Adrenal gland (tissue), 12 donors: ENCODE results near the gene SFXN5. TPM values are rescaled to one million over a fixed set of nuclear protein-coding genes. Genes with fewer than 3 reads are reported as not detected.

Experiments used
- DNase-seq, 7 donors: peaks; one replicate each; pipeline ENCODE4 v3.0.0-alpha.2; 2019 to 2020
- H3K27ac ChIP-seq, 5 donors: fragments of 200-600 bp; sonication (generic) in 4 of 5; 1 replicate in 3 of 5; 2 replicates in 2 of 5; pipeline versions ENCODE4 v1.5.1 to v1.8.0; 2016 to 2020; ENCODE audit warnings: mild to moderate bottlenecking in 1 of 5
- H3K27me3 ChIP-seq: fragments of 200-600 bp; 2 replicates; pipeline ENCODE4 v1.8.0; 2021
- H3K36me3 ChIP-seq, 2 donors: fragments of 200-600 bp; replicated peaks in 1 of 2; 1 replicate in 1 of 2; 2 replicates in 1 of 2; pipeline versions ENCODE4 v1.5.1 to v1.8.0; 2018 to 2022
- H3K4me1 ChIP-seq, 2 donors: fragments of 200-600 bp; replicated peaks in 1 of 2; 1 replicate in 1 of 2; 2 replicates in 1 of 2; pipeline versions ENCODE4 v1.5.1 to v1.8.0; 2018 to 2021
- H3K4me3 ChIP-seq, 4 donors: fragments of 200-600 bp; sonication (generic) in 3 of 4; one replicate each; pipeline ENCODE4 v1.5.1; 2016 to 2018
- H3K9me3 ChIP-seq, 3 donors: fragments of 200-600 bp; sonication (generic) in 1 of 3; replicated peaks in 1 of 3; 1 replicate in 2 of 3; 2 replicates in 1 of 3; pipeline versions ENCODE4 v1.5.1 to v1.8.0; 2016 to 2021
- POLR2A ChIP-seq, 2 donors: fragments of 450-650 bp; IDR thresholded peaks; one replicate each; pipeline ENCODE4 v1.6.1; 2017; ENCODE audit warnings: antibody characterized with exemption in 2 of 2, mild to moderate bottlenecking in 2 of 2, moderate library complexity in 1 of 2
- WGBS, 4 donors: extraction: QIAGEN DNeasy Blood & Tissue Kit in 2 of 4; methylation state at CpG; one replicate each; pipeline versions ENCODE4 v1.1.5 to v1.1.7; 2013 to 2017; 5-methylcytosine and 5-hydroxymethylcytosine counted together
- intact Hi-C, 2 donors: fragments of 100-400 bp; cut with DNase I; formaldehyde crosslinking; loops; one replicate each; pipeline versions ENCODE4 v1.14.1 to v1.15.0; 2022 to 2023
- polyA plus RNA-seq, 3 donors: library from polyadenylated mRNA; stranded (reverse); fragments of 200-250 nt in 2 of 3; fragments of 350-450 nt in 1 of 3; fragmentation: Illumina TruSeq in 1 of 3; extraction: RNeasy Lipid Tissue Mini Kit (QIAGEN cat#74804) in 1 of 3; gene quantifications; one replicate each; pipeline ENCODE4 v1.2.3, GENCODE V29; 2013 to 2014
- total RNA-seq, 9 donors: library from RNA; depleted of rRNA in 4 of 9; stranded (reverse); fragments of >200 nt in 4 of 9; fragments of 120-200 nt in 1 of 9; fragmentation: NEBNext Ultra II Directional in 1 of 9; extraction: Animal tissue kit (Norgen Biotek cat#: 25700) in 1 of 9; gene quantifications; one replicate each; pipeline versions ENCODE4 v1.1.0 to v1.2.4, GENCODE V29; 2013 to 2023
- TF ChIP-seq, protein P1 (sequence below), 6 experiments: fragments of 450-650 bp in 4 of 6; fragments of 200-600 bp in 2 of 6; sonication (generic) in 1 of 6; IDR thresholded peaks; 1 replicate in 5 of 6; 2 replicates in 1 of 6; pipeline versions ENCODE4 v1.5.1 to v1.8.0; 2016 to 2021; ENCODE audit warnings: antibody characterized with exemption in 6 of 6, mild to moderate bottlenecking in 2 of 6, moderate library complexity in 1 of 6
- donor health status: healthy with polysubstance abuse.
- donor health status: Bipolar disorder and iron deficiency.
- donor health status: DM: yes; HTN: yes; CAD: no.
- donor health status: DM: no; HTN: no; CAD: no.
- donor health status: DM: no; HTN: no; CAD: no.
- donor health status: DM: yes; HTN: yes; CAD: no.

Gene SFXN5
- total and polyA plus RNA-seq, 12 donors = 12.2 to 56.5 (median 32.7) TPM

DNA sequence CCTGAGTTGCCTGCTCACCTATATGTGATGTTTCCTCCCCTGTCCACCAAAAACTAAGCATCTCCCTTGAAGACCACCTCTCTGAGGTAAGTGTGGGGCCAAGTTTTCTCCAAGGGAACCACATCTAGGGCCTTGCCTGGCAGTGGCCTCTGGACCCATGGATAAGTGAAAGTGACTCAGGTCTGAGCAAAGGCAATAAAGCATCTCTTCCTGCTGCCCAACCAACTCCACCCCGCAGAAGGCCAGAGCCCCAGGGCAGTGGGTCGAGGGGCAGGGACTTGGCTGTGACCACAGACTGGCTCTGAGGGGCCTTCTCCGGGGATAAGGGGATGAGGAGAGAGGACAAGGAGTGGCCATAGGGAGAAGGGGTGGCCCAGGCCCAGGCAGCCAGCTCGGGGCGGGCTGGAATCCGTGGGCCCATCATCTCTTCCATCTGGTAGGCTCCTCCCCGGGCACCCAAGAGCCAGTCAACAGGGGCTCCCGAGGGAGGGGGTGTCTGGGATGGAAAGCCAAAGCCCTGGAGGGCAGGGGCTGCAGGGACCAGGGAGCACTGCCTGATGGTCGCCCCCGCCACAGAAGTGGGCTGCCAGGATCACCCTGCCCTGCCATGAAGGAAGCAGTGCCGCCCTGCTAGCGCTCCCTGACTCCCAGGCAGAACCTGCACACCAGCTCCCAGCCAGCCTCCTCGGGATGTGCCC is 120.8 kb downstream of the SFXN5 start:
- Histone ChIP-seq H3K4me1 (no peaks in the 10 kb centered on the region), H3K27me3 (no peaks in the 10 kb centered on the region), H3K36me3 (no peaks in the 10 kb centered on the region), H3K27ac (no peak overlapping the region), H3K4me3 (no peak overlapping the region), H3K9me3 (no peaks in the 10 kb centered on the region)
- DNase-seq = no peak
- 84 to 91% (median 88%) methylated on average over 8 to 12 of the region's 13 CpGs for WGBS, 4 donors
- intact Hi-C loops = no loop called here
- TF ChIP-seq, protein P1, sequence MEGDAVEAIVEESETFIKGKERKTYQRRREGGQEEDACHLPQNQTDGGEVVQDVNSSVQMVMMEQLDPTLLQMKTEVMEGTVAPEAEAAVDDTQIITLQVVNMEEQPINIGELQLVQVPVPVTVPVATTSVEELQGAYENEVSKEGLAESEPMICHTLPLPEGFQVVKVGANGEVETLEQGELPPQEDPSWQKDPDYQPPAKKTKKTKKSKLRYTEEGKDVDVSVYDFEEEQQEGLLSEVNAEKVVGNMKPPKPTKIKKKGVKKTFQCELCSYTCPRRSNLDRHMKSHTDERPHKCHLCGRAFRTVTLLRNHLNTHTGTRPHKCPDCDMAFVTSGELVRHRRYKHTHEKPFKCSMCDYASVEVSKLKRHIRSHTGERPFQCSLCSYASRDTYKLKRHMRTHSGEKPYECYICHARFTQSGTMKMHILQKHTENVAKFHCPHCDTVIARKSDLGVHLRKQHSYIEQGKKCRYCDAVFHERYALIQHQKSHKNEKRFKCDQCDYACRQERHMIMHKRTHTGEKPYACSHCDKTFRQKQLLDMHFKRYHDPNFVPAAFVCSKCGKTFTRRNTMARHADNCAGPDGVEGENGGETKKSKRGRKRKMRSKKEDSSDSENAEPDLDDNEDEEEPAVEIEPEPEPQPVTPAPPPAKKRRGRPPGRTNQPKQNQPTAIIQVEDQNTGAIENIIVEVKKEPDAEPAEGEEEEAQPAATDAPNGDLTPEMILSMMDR (IDR thresholded peaks at IDR 0.05) = no peak
- TF ChIP-seq POLR2A (IDR thresholded peaks at IDR 0.05) = no peak

DNA sequence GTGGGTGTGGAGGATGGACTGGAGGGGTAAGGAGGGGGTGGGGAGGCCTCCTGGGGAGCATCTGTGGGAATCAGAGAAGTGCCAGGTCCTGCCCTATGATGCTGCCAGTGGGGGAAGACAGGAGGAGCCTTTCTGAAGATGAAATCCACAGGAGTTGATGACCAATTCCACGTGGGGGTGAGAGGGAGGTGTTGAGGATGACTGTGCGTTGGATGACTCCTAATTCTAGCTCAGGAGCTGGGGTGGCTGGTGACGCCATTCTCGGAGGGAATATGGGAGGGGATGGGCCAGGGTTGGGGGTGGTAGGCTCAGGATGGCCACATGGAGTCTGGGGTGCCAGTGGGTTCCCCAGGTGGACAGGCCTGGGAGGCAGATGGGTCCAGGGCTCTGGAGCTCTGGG is 121.9 kb downstream of the SFXN5 start:
- intact Hi-C loops = no loop called here
- no peak overlapping the region for H3K27ac ChIP-seq
- no peak overlapping the region for H3K4me3 ChIP-seq
- no peaks in the 10 kb centered on the region for H3K36me3 ChIP-seq
- no peaks in the 10 kb centered on the region for H3K27me3 ChIP-seq
- 85 to 98% (median 89%) methylated on average over 4 of the region's 4 CpGs for WGBS, 4 donors
- DNase-seq = no peak
- H3K9me3 ChIP-seq = no peaks in the 10 kb centered on the region
- H3K4me1 ChIP-seq = no peaks in the 10 kb centered on the region
- TF ChIP-seq, protein P1 (IDR thresholded peaks at IDR 0.05) = no peak
- TF ChIP-seq POLR2A (IDR thresholded peaks at IDR 0.05) = no peak

DNA sequence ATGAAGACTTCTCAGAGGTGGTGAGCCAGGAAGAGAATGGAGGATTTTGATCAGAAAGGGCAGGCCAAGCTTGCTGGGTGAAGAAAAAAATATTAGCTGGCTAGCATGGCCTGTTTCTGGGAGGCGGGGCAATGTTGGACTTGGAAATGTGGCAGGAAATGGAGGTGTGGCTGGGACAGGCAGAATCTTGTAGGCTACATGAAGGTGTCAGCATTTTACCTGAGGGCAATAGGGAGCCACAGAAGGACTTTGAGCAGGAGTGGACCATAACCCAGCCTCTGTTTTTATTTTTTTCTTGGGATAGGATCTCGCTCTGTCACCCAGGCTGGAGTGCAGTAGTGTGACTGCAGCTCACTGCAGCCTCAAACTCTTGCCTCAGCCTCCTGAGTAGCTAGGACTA is 122.5 kb downstream of the SFXN5 start:
- no peaks in the 10 kb centered on the region for H3K36me3 ChIP-seq
- H3K4me3 ChIP-seq = no peak overlapping the region
- no peaks in the 10 kb centered on the region for H3K9me3 ChIP-seq
- no peak overlapping the region for H3K27ac ChIP-seq
- H3K27me3 ChIP-seq = no peaks in the 10 kb centered on the region
- no peaks in the 10 kb centered on the region for H3K4me1 ChIP-seq
- no peak for DNase-seq
- no peak for TF ChIP-seq POLR2A (IDR thresholded peaks at IDR 0.05)
- TF ChIP-seq, protein P1 (IDR thresholded peaks at IDR 0.05) = no peak
- intact Hi-C loops = no loop called here
- 96 to 100% (median 97%) methylated on average over 2 of the region's 2 CpGs for WGBS, 4 donors

DNA sequence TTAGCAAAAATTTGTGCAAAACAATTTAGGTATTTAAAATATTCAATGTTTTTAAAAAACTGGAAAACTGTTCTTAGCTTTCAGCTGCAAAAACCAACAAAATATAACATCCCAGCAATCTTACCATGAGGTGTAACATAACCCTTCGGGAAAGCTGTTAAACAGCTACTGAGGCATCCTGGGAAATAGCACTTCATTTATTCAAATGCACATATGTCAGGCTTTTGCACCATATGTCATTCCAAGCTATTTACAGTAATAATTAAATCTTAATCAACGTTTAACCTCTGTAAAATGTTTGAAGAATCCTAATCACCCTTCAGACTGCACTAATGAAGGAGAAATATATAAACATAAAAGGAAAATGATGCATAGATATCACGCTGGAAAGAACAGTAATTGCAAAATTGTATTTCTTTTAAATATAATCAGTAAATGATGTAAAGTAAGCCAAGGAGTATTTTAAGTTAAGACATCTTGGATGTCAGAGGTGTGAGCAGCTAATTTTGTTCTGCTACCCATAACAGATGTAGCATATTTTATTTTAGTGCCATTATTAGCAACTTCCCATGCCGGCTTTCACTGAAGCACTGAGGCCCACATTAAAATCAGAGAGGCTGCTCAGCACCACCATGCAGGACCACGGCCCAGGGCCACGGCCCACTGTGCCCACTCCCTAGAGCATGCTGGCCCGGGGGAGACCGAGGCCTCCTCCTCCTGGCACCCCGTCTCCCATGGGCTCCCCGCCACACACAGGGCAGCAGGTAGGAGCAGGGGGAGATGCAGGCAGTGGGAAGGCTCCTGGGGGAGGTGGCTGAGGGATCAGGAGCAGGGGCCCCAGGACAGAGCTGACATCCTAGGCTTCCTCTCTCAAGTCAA is 123.3 kb downstream of the SFXN5 start:
- Histone ChIP-seq H3K9me3 (no peaks in the 10 kb centered on the region), H3K4me3 (no peak overlapping the region), H3K27ac (no peak overlapping the region), H3K27me3 (no peaks in the 10 kb centered on the region), H3K4me1 (no peaks in the 10 kb centered on the region), H3K36me3 (peaks cover 0 to 1% of the 10 kb centered on the region in 2 donors)
- DNase-seq = no peak
- TF ChIP-seq POLR2A (IDR thresholded peaks at IDR 0.05) = no peak
- TF ChIP-seq, protein P1 (IDR thresholded peaks at IDR 0.05) = no peak
- intact Hi-C loops = no loop called here
- 91 to 97% (median 93%) methylated on average over 5 to 10 of the region's 10 CpGs for WGBS, 4 donors
